IMR-90 (cell line): ENCODE measurements around the gene DSC2. TPM values are rescaled to one million over a fixed set of nuclear protein-coding genes. Genes with fewer than 3 reads are reported as not detected.

Source experiments
- ATAC-seq: fragments of 200-7000 bp; cut with Tn5 transposase; 2 replicates; pipeline ENCODE4 v1.9.1; 2020; ENCODE audit warnings: low read depth, mild to moderate bottlenecking, moderate library complexity
- BruUV-seq: library from RNA; stranded (reverse); fragments of 400-500 nt; replicated peaks from 2 replicates; lab custom pipeline; 2021; lab: Mats Ljungman, UMichigan
- CTCF ChIA-PET: fragments of 300-600 bp; formaldehyde crosslinking; extraction: SDS; loops from one replicate; lab custom pipeline; 2021; ENCODE audit warnings: antibody characterized with exemption; lab: Yijun Ruan, JAX
- POLR2A ChIA-PET: fragments of 300-600 bp; sonication (Branson Sonifier 250); formaldehyde crosslinking; loops from one replicate; lab custom pipeline; 2022; ENCODE audit warnings: antibody characterized with exemption; ENCODE audit not compliant: unreplicated experiment; lab: Charles Lee
- DNase-seq: peaks from one replicate; pipeline ENCODE4 v3.0.0; 2013
- H2AFZ ChIP-seq: replicated peaks from 2 replicates; pipeline ENCODE3; 2013; ENCODE audit warnings: low read length, mild to moderate bottlenecking; ENCODE audit not compliant: poor library complexity
- H2AK5ac ChIP-seq: 2 replicates; pipeline ENCODE4 v1.6.1; 2013; ENCODE audit warnings: low read depth, low read length, inconsistent platforms
- H2AK9ac ChIP-seq: replicated peaks from 2 replicates; pipeline ENCODE3; 2013; ENCODE audit warnings: mild to moderate bottlenecking, low read depth, low read length, moderate library complexity; ENCODE audit not compliant: poor library complexity
- H2BK120ac ChIP-seq: 2 replicates; pipeline ENCODE4 v1.6.1; 2013; ENCODE audit warnings: low read depth, low read length, inconsistent platforms
- H2BK15ac ChIP-seq: 3 replicates; pipeline ENCODE4 v1.6.1; 2013; ENCODE audit warnings: low read depth, low read length, inconsistent platforms
- H2BK20ac ChIP-seq: 2 replicates; pipeline ENCODE4 v1.6.1; 2013; ENCODE audit warnings: low read depth, mild to moderate bottlenecking, inconsistent platforms, low read length, moderate library complexity
- H2BK5ac ChIP-seq: 2 replicates; pipeline ENCODE4 v1.6.1; 2013; ENCODE audit warnings: mild to moderate bottlenecking, low read depth, low read length, inconsistent platforms; ENCODE audit not compliant: poor library complexity, severe bottlenecking
- H3K14ac ChIP-seq: replicated peaks from 2 replicates; pipeline ENCODE4 v1.6.1; 2013; ENCODE audit warnings: low read depth, low read length, inconsistent platforms
- H3K18ac ChIP-seq: 2 replicates; pipeline ENCODE4 v1.6.1; 2013; ENCODE audit warnings: low read depth, low read length, control low read depth
- H3K23ac ChIP-seq: 2 replicates; pipeline ENCODE4 v1.6.1; 2013; ENCODE audit warnings: low read depth, low read length, inconsistent platforms
- H3K27ac ChIP-seq: 2 replicates; pipeline ENCODE4 v1.5.1; 2013; ENCODE audit warnings: mild to moderate bottlenecking, control low read depth, low read length; ENCODE audit not compliant: insufficient read depth
- H3K27me3 ChIP-seq: 2 replicates; pipeline ENCODE4 v1.6.1; 2013; ENCODE audit warnings: low read length; ENCODE audit not compliant: control insufficient read depth, insufficient read depth
- H3K36me3 ChIP-seq: 2 replicates; pipeline ENCODE4 v1.6.1; 2013; ENCODE audit warnings: low read length, mixed read lengths; ENCODE audit not compliant: control insufficient read depth, insufficient read depth
- H3K4ac ChIP-seq: 2 replicates; pipeline ENCODE4 v1.6.1; 2013; ENCODE audit warnings: low read depth, low read length, inconsistent platforms
- H3K4me1 ChIP-seq: 2 replicates; pipeline ENCODE4 v1.6.1; 2013; ENCODE audit warnings: low read length, mixed read lengths; ENCODE audit not compliant: control insufficient read depth, insufficient read depth
- H3K4me2 ChIP-seq: 2 replicates; pipeline ENCODE4 v1.6.1; 2013; ENCODE audit warnings: low read depth, mild to moderate bottlenecking, control low read depth, low read length, moderate library complexity
- H3K4me3 ChIP-seq: 2 replicates; pipeline ENCODE4 v1.5.1; 2013; ENCODE audit warnings: low read depth, mild to moderate bottlenecking, control low read depth, low read length, moderate library complexity; ENCODE audit not compliant: insufficient read depth
- H3K56ac ChIP-seq: 2 replicates; pipeline ENCODE4 v1.6.1; 2013; ENCODE audit warnings: low read length, inconsistent platforms; ENCODE audit not compliant: insufficient read depth; ENCODE audit errors: extremely low read depth
- H3K79me1 ChIP-seq, 2 experiments: 2 replicates each; pipeline ENCODE4 v1.6.1; 2013; ENCODE audit warnings: low read length in 2 of 2, inconsistent platforms in 1 of 2, low read depth in 1 of 2
- H3K9ac ChIP-seq: 2 replicates; pipeline ENCODE4 v1.6.1; 2013; ENCODE audit warnings: low read depth, low read length, control low read depth
- H3K9me1 ChIP-seq: 2 replicates; pipeline ENCODE4 v1.6.1; 2013; ENCODE audit warnings: low read length, inconsistent platforms; ENCODE audit not compliant: insufficient read depth
- H3K9me3 ChIP-seq: 2 replicates; pipeline ENCODE4 v1.6.1; 2013; ENCODE audit warnings: low read length; ENCODE audit not compliant: control insufficient read depth, insufficient read depth
- H4K20me1 ChIP-seq: 2 replicates; pipeline ENCODE4 v1.6.1; 2013; ENCODE audit warnings: low read length, inconsistent platforms; ENCODE audit not compliant: insufficient read depth
- H4K5ac ChIP-seq: 2 replicates; pipeline ENCODE4 v1.6.1; 2013; ENCODE audit warnings: mild to moderate bottlenecking, low read depth, low read length, control low read depth
- H4K8ac ChIP-seq, 2 experiments: 2 replicates each; pipeline ENCODE4 v1.6.1; 2013; ENCODE audit warnings: low read depth in 2 of 2, low read length in 2 of 2, control low read depth in 1 of 2, inconsistent platforms in 1 of 2
- H4K91ac ChIP-seq: 2 replicates; pipeline ENCODE4 v1.6.1; 2013; ENCODE audit warnings: low read depth, low read length, inconsistent platforms; ENCODE audit not compliant: insufficient read depth
- CEBPB ChIP-seq: IDR thresholded peaks from 2 replicates; pipeline ENCODE4 v1.6.1; 2012; ENCODE audit warnings: low read depth, low read length, improper control_type of control experiment
- CHD1 ChIP-seq: IDR thresholded peaks from 2 replicates; pipeline ENCODE4 v1.6.1; 2012; ENCODE audit warnings: low read depth, low read length, improper control_type of control experiment
- MAFK ChIP-seq: IDR thresholded peaks from 2 replicates; pipeline ENCODE4 v1.6.1; 2012; ENCODE audit warnings: low read depth, low read length, improper control_type of control experiment
- SMC3 ChIP-seq: fragments of 150-350 bp; IDR thresholded peaks from 2 replicates; pipeline ENCODE4 v1.6.1; 2016; ENCODE audit warnings: low read depth, mild to moderate bottlenecking, antibody characterized with exemption, low read length, moderate library complexity
- WGBS, 2 experiments: methylation state at CpG; one replicate each; pipeline versions ENCODE4 v1.1.5 to v1.1.7; 2013; ENCODE audit warnings: missing lambda C conversion rate in 2 of 2; ENCODE audit not compliant: insufficient read length in 1 of 2; ENCODE audit errors: extremely low coverage in 2 of 2; 5-methylcytosine and 5-hydroxymethylcytosine counted together
- dilution Hi-C: fragments of 300-500 bp; cut with HindIII; formaldehyde crosslinking; loops from one replicate; pipeline ENCODE4 v1.14.3; 2018; ENCODE audit warnings: low sequenced_read_pairs; ENCODE audit not compliant: unreplicated experiment
- in situ Hi-C: fragments of 300-500 bp; cut with MboI; formaldehyde crosslinking; loops from 3 replicates; pipeline ENCODE4 v1.14.3; 2019; ENCODE audit warnings: low sequenced_read_pairs, inconsistent platforms, mixed read lengths
- intact Hi-C: fragments of 100-400 bp; cut with micrococcal nuclease; formaldehyde crosslinking; loops from 2 replicates; pipeline ENCODE4 v1.10.0; 2022
- polyA plus RNA-seq, 3 experiments: library from polyadenylated mRNA; depleted of rRNA; stranded (reverse); fragments of >200 nt; gene quantifications; 2 replicates each; pipeline ENCODE4 v1.2.3, GENCODE V29; 2012; ENCODE audit warnings: low replicate concordance in 1 of 3
- total RNA-seq: library from RNA; depleted of rRNA; stranded (reverse); fragments of >200 nt; gene quantifications from 2 replicates; pipeline ENCODE4 v1.2.3, GENCODE V29; 2012

DSC2 gene
- total and polyA plus RNA-seq, 2 of the 4 experiments (the other 2 are of a cell fraction) = not detected

- POLR2A ChIA-PET = no interaction called here
Observed at GRCh38 chr18:31049189-31049588, 53.0 kb downstream of the DSC2 start.

More at GRCh38 chr18:31049189-31049588, 53.0 kb downstream of the DSC2 start:
- ATAC-seq (no peak), DNase-seq (no peak)
- Histone ChIP-seq H3K36me3 (no peaks in the 10 kb centered on the region), H4K20me1 (no peaks in the 10 kb centered on the region), H2BK20ac (no peak overlapping the region), H4K5ac (no peak overlapping the region), H2BK5ac (no peak overlapping the region), H3K4ac (no peak overlapping the region), H3K4me2 (no peak overlapping the region), H2AFZ (no peak overlapping the region), H3K4me3 (no peak overlapping the region), H2AK9ac (no peak overlapping the region), H3K27ac (no peak overlapping the region), H2AK5ac (no peak overlapping the region), H3K4me1 (no peaks in the 10 kb centered on the region), H3K18ac (no peak overlapping the region), H2BK15ac (no peak overlapping the region), H3K56ac (no peak overlapping the region), H3K9me1 (no peaks in the 10 kb centered on the region), H3K9ac (no peak overlapping the region), H4K8ac (no peak overlapping the region), H2BK120ac (no peak overlapping the region), H3K27me3 (no peaks in the 10 kb centered on the region), H4K91ac (no peak overlapping the region), H3K79me1 (no peaks in the 10 kb centered on the region), H3K14ac (no peak overlapping the region), H3K23ac (no peak overlapping the region), H3K9me3 (no peaks in the 10 kb centered on the region)
- CTCF ChIA-PET = no interaction called here
- no TSS peak for BruUV-seq
- dilution Hi-C loops = no loop called here
- in situ Hi-C loops = no loop called here
- intact Hi-C loops = no loop called here
- no CpG with 5 or more reads among the region's 4 CpGs for WGBS, 2 experiments
- TF ChIP-seq MAFK (peak; percentile 47), CEBPB (no peak), SMC3 (no peak), CHD1 (no peak)
